MCF 10A (cell line): ENCODE measurements around the gene ATOH8. TPM values are rescaled to one million over a fixed set of nuclear protein-coding genes. Genes with fewer than 3 reads are reported as not detected.

Source experiments
- BruUV-seq: library from RNA; stranded (reverse); fragments of 400-500 nt; replicated peaks from 2 replicates; lab custom pipeline; 2021; lab: Mats Ljungman, UMichigan
- CTCF ChIA-PET: fragments of 300-600 bp; sonication (Branson Sonifier 250); formaldehyde crosslinking; extraction: SDS; loops from one replicate; lab custom pipeline; 2021; ENCODE audit warnings: antibody characterized with exemption, inconsistent platforms; lab: Yijun Ruan, JAX
- POLR2A ChIA-PET: fragments of 300-600, 350-650 bp; sonication (Branson Sonifier 250); formaldehyde crosslinking; extraction: SDS; loops from one replicate; lab custom pipeline; 2020; ENCODE audit warnings: antibody characterized with exemption, inconsistent platforms; lab: Yijun Ruan, JAX
- DNase-seq: peaks from one replicate; pipeline ENCODE4 v3.0.0-alpha.2; 2018; ENCODE audit not compliant: unreplicated experiment
- H3K27ac Mint-ChIP-seq: one replicate; pipeline ENCODE4 v1.8.0; 2022; ENCODE audit warnings: mild to moderate bottlenecking, low read depth, mixed read lengths; ENCODE audit not compliant: unreplicated experiment
- H3K27me3 Mint-ChIP-seq: one replicate; pipeline ENCODE4 v1.8.0; 2022; ENCODE audit warnings: mixed read lengths; ENCODE audit not compliant: insufficient read depth, unreplicated experiment
- H3K36me3 Mint-ChIP-seq: one replicate; pipeline ENCODE4 v1.8.0; 2022; ENCODE audit warnings: mild to moderate bottlenecking, moderate library complexity, mixed read lengths; ENCODE audit not compliant: insufficient read depth, unreplicated experiment
- H3K4me1 Mint-ChIP-seq: one replicate; pipeline ENCODE4 v1.8.0; 2022; ENCODE audit warnings: mixed read lengths; ENCODE audit not compliant: insufficient read depth, unreplicated experiment
- H3K4me3 Mint-ChIP-seq: one replicate; pipeline ENCODE4 v1.8.0; 2022; ENCODE audit warnings: mild to moderate bottlenecking, moderate library complexity, mixed read lengths; ENCODE audit not compliant: unreplicated experiment
- H3K9me3 Mint-ChIP-seq: one replicate; pipeline ENCODE4 v1.8.0; 2022; ENCODE audit warnings: mixed read lengths; ENCODE audit not compliant: unreplicated experiment
- intact Hi-C: fragments of 100-400 bp; cut with micrococcal nuclease; formaldehyde crosslinking; loops from 2 replicates; pipeline ENCODE4 v1.14.1; 2022
- total RNA-seq: library from RNA; stranded (reverse); gene quantifications from 2 replicates; pipeline ENCODE4 v1.2.3, GENCODE V29; 2022
- TF ChIP-seq, protein P1 (sequence below): fragments of 200-600 bp; IDR thresholded peaks from one replicate; pipeline ENCODE4 v1.8.0; 2022; ENCODE audit warnings: antibody characterized with exemption, mild to moderate bottlenecking; ENCODE audit not compliant: unreplicated experiment

The ATOH8 gene
- total RNA-seq, 1 experiment from 2014 or later: 0.72 TPM

DNA sequence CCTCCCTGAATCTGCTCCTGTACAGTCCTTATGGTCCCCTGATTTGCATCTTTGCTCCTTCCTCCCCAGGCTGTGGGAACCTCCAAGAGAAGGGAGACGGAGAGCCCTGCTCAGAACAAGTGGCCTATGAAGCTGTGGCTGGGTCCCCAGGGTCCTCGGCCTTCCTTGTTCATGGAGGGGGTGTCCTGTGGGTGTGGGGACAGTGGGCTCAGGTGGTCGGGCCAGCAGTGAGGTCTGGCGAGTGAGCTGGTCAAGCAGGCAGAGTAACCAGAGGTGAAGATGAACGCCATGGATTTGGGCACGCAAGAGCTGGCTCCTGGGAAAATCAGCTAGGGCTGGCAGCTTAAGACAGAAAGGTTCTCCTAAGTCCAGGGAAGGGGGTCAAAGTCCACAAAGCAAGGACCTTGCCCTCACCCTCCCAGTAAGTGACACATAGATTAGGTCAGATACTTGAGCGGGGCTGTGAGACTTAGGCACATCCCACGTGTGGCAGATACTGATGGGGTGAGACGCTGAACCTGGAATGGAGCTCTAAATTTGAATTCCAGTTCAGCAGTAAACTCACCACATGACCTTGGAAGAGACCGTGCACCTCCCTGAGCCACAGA, 34.8 kb upstream of the ATOH8 start:
- DNase-seq: no peak
- H3K27me3 Mint-ChIP-seq: no peaks in the 10 kb centered on the region

GRCh38 chr2:85719609-85720240, 34.1 kb upstream of the ATOH8 start:
- BruUV-seq: no TSS peak
- intact Hi-C loops: no loop called here
- CTCF ChIA-PET: interaction anchor here (0.6 to 4.6 kb wide), 8 partner anchors 9 to 710 kb away, joined by 3 to 34 read pairs (median 6); no protein-coding TSS in a partner anchor
- TF ChIP-seq, protein P1, sequence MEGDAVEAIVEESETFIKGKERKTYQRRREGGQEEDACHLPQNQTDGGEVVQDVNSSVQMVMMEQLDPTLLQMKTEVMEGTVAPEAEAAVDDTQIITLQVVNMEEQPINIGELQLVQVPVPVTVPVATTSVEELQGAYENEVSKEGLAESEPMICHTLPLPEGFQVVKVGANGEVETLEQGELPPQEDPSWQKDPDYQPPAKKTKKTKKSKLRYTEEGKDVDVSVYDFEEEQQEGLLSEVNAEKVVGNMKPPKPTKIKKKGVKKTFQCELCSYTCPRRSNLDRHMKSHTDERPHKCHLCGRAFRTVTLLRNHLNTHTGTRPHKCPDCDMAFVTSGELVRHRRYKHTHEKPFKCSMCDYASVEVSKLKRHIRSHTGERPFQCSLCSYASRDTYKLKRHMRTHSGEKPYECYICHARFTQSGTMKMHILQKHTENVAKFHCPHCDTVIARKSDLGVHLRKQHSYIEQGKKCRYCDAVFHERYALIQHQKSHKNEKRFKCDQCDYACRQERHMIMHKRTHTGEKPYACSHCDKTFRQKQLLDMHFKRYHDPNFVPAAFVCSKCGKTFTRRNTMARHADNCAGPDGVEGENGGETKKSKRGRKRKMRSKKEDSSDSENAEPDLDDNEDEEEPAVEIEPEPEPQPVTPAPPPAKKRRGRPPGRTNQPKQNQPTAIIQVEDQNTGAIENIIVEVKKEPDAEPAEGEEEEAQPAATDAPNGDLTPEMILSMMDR: no peak
- no peaks in the 10 kb centered on the region for H3K36me3 Mint-ChIP-seq
- no peaks in the 10 kb centered on the region for H3K27me3 Mint-ChIP-seq
- no peaks in the 10 kb centered on the region for H3K4me1 Mint-ChIP-seq
- no peak overlapping the region for H3K4me3 Mint-ChIP-seq
- POLR2A ChIA-PET: interaction anchor here (0.6 to 2.2 kb wide), 2 partner anchors 11 to 20 kb away, joined by 3 to 12 read pairs; no protein-coding TSS in a partner anchor
- no peak overlapping the region for H3K27ac Mint-ChIP-seq
- H3K9me3 Mint-ChIP-seq: peaks cover 12% of the 10 kb centered on the region
- DNase-seq: no peak

More for the DNA sequence above, 34.8 kb upstream of the ATOH8 start:
- ChIA-PET CTCF (interaction anchor here (0.6 to 4.6 kb wide), 8 partner anchors 10 to 711 kb away, joined by 3 to 34 read pairs (median 4); no protein-coding TSS in a partner anchor), POLR2A (interaction anchor here (2.2 kb wide), 1 partner anchor 10 kb away, joined by 12 read pairs; no protein-coding TSS in a partner anchor)
- Mint-ChIP-seq H3K27ac (no peak overlapping the region), H3K4me1 (peaks cover 1% of the 10 kb centered on the region), H3K9me3 (peaks cover 12% of the 10 kb centered on the region), H3K36me3 (no peaks in the 10 kb centered on the region), H3K4me3 (no peak overlapping the region)
- intact Hi-C loops: no loop called here
- BruUV-seq: no TSS peak
- TF ChIP-seq, protein P1: no peak

DNA sequence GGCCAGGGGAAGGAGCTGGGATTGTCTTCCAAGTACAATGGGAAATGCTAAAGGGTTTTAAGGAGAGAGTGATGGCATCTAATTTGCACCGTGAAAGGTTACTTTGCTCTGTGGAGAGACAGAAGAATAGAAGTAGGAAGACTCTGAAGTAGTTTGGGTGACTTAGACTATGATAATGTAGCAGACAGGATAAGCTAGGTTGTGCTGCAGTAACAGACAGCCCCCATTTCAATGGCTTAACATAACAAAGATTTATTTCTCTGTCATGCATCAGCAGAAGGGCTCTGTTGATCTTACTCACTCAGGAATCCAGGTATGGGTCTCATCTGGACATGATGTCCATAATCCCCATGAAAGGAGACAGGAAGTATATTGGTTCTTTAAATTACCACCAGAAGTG, 33.3 kb upstream of the ATOH8 start:
- Mint-ChIP-seq H3K4me3 (no peak overlapping the region), H3K9me3 (peaks cover 12% of the 10 kb centered on the region), H3K4me1 (no peaks in the 10 kb centered on the region), H3K27me3 (no peaks in the 10 kb centered on the region), H3K27ac (no peak overlapping the region), H3K36me3 (no peaks in the 10 kb centered on the region)
- intact Hi-C loops: no loop called here
- no peak for DNase-seq
- TF ChIP-seq, protein P1: no peak
- POLR2A ChIA-PET: interaction anchor here (0.6 to 2.2 kb wide), 3 partner anchors 12 to 22 kb away, joined by 3 to 12 read pairs (median 3); no protein-coding TSS in a partner anchor
- BruUV-seq: no TSS peak
- CTCF ChIA-PET: interaction anchor here (0.6 to 4.6 kb wide), 8 partner anchors 8 to 359 kb away, joined by 3 to 34 read pairs (median 4); no protein-coding TSS in a partner anchor

- no peak for DNase-seq
- no peaks in the 10 kb centered on the region for H3K4me1 Mint-ChIP-seq
- H3K4me3 Mint-ChIP-seq: no peak overlapping the region
- ChIA-PET CTCF (interaction anchor here (0.6 to 4.6 kb wide), 5 partner anchors 7 to 367 kb away, joined by 3 to 34 read pairs (median 4); partner anchors contain the start of genes ELMOD3 and RETSAT), POLR2A (no interaction called here)
- H3K27me3 Mint-ChIP-seq: no peaks in the 10 kb centered on the region
- intact Hi-C loops: no loop called here
- BruUV-seq: no TSS peak
- TF ChIP-seq, protein P1: no peak
- H3K27ac Mint-ChIP-seq: no peak overlapping the region
- H3K36me3 Mint-ChIP-seq: no peaks in the 10 kb centered on the region
- H3K9me3 Mint-ChIP-seq: peaks cover 12% of the 10 kb centered on the region
Observed at GRCh38 chr2:85721641-85722040, 32.1 kb upstream of the ATOH8 start.
